Hematopoietic multipotent progenitor cell treated with erythropoietin and hydrocortisone succinate and interleukin-3 and kit ligand, for 17 days (in vitro differentiated cells): ENCODE measurements around the gene ACTL6A.
"Not testable (repeated sequence)": the region's sequence is repeated elsewhere in the genome, so short reads cannot be mapped to it uniquely, and the experiment has no call there.

Experiments used
- DNase-seq: peaks from one replicate; pipeline ENCODE4 v3.0.0-alpha.2; 2015; ENCODE audit warnings: low spot score

The ACTL6A gene

GRCh38 chr3:179562591-179563270, at the start of gene ACTL6A:
Gene ACTL6A, plus strand, starts transcription at chr3:179562926. Its CDS starts 167 bp downstream, at chr3:179563093.
- DNase-seq: peak; percentile 99

GRCh38 chr3:179513862-179514261, 48.9 kb upstream of the ACTL6A start:
- DNase-seq: no peak

DNA sequence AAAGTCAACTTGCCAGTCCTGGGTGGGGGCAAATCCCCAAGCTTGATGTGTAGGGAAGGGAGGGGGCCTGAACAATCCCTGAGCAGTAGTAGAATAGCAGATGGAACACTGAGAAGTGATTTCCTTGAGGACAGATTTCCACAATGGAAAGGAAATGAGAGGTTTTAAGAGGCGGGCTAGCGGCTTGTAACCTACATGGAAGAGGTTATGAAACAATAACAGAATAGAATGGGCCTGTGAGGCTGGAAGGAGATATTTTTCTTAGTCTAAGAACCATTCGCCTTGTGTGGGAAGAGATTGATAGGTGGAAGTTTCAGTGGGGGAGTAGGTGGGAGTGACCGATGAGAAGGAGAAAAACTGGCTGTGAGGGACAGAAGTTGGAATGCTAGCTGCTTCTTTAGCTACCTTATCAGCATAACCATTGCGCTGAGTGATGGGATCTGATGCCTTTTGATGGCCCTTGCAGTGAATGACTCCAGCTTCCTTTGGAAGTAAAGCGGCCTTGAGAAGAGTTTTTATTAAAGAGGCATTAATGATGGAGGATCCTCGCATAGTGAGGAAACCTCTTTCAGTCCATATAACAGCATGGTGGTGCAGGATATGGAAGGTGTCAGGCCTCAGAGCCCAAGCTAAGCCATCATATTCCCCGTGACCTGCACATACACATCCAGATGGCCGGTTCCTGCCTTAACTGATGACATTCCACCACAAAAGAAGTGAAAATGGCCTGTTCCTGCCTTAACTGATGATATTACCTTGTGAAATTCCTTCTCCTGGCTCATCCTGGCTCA, 46.1 kb upstream of the ACTL6A start:
- DNase-seq: not testable (repeated sequence)

DNA sequence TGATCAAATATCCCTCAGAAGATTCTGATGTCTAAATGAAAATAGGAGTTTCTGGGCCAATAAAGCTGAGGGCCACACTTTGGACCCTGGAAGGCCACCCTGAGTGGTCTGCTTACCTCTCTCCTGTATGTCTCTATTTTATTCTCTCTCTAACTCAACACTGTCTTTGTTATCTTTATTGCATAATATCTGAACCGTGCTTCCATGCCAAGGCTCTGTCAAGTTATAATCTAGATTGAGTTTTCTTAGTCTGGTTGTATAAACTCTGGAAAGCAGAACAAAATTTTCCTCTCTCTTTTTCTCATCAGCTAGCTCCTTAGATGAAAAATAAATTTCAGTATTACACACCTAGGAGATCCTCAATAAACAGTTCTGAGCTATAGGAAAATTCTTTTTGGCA, 36.2 kb upstream of the ACTL6A start:
- DNase-seq: no peak

DNA sequence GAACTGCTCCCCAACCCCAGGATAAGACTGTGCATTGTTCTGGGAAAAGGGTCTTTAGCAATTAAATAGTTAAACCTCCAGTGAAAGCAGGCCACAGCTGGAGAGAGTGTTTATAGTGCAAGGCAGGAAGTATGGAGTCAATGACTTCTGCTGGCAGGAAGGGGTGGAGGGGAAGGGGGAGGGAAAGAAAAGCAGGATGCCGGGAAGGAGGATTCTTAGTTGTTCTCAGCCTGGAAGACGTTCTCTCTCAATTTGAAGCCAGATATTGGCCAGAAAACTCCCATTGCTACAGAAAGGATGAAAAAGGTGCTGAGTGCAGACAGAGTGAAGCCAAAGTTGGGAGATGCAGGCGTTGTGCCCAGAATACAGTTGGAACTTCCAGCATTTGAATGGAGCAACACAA, 35.7 kb upstream of the ACTL6A start:
- DNase-seq: no peak

DNA sequence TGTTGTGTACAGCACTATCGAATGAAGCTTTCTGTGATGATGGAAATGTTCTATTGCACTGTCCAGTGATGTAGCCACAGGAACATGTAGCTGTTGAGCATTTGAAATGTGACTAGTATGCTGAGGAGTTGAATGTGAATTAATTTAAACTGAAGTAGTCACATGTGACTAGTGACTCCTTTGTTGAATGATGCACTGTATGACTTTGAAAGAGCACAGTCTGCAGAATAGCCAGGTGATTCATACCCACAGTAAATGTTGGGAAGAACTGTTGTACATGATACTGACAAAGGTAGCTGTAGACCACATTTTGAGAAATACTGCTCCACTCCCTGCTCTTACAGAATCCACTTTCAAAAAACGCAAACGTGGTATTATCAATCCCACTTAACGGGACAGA, 34.0 kb upstream of the ACTL6A start:
- DNase-seq: no peak

- no peak for DNase-seq
Measured at GRCh38 chr3:179531576-179531975, 31.1 kb upstream of the ACTL6A start.

DNA sequence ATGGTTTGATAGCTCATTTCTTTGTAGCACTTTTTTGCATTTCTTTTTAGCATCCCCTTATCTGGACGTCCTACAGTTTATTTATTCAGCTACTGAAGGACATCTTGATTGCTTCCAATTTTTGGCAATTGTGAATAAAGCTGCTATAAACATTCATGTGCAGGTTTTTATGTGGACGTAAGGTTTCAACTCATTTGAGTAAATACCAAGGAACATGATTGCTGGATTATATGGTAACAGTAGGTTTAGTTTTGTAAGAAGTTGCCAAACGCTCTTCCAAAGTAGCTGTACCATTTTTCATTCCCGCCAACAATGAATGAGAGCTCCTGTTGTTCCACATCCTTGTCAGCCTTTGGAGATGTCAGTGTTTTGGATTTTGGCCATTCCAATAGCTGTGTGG, 29.5 kb upstream of the ACTL6A start:
- DNase-seq: no peak

- no peak for DNase-seq
Measured at GRCh38 chr3:179536256-179536655, 26.5 kb upstream of the ACTL6A start.

DNA sequence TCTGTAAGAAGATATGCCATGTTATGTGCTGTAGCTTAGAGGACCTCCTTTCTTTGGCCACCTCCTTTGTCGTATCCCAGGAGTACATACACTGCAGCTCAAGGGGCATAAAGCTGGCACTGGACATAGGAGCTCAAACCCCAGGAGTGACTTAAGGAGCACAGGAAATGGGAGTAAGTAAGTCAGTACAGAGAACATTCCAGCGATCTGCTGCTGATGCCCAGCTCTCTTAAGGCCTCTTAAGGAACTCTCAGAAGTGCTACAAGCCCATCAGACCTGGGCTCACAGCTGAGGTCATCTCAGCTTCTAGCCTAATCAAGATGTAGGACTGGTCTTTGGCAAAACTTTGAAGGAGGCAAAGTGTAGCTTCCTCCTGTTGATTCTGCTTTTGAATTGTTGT, 21.6 kb upstream of the ACTL6A start:
- DNase-seq: no peak

GRCh38 chr3:179541596-179541995, 21.1 kb upstream of the ACTL6A start:
- no peak for DNase-seq

GRCh38 chr3:179542375-179542774, 20.4 kb upstream of the ACTL6A start:
- no peak for DNase-seq

DNA sequence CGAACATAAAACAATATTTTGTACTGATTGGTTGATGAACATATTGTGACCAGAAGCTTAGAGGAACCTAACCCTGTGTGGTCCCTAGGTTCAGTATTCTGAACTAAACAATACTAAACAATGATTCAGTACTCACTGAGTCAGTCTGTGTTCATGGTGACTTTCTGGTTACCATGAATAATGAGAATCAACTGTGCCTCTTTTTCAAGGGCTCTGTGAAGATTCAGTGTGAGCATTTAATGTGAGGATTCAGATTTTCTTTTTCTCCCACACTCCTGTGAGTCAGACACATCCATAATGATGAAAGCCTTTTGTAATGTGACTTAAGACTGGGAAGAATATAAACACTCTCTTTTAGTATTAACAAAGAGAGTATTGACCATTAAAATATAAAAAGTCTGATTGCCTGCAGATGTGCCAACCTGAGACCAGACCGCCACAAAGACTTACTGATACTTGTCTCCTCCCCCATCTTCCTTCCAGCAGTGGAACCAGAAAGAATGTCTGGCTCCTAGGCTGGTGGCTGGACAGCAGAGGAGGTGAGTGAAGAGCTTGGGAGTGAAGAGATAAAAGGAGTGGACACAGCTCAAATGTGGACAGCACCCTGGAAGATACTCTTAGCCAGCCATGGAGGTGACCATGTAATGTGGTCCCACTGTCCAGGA, 17.6 kb upstream of the ACTL6A start:
- DNase-seq: no peak

DNA sequence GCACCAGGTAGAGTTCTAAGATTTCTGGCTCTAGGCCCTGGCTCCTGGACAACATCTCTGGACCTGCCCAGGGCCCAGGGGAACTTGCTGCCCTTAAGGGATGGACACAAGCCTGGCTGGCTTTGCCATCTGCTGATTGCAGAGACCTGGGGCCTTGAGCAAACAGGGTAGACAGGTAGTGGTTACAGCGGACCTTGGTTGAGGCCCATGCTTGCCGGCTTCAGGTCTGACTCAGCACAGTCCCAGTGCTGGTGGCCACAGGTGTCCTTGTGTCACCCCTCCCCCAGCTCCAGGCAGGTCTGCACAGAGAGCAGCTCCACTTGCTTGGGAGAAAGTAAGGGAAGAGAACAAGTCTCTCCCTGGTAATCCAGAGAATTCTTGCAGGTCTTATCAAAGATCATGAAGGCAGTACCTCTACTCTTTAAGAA, 15.9 kb upstream of the ACTL6A start:
- DNase-seq: no peak

DNA sequence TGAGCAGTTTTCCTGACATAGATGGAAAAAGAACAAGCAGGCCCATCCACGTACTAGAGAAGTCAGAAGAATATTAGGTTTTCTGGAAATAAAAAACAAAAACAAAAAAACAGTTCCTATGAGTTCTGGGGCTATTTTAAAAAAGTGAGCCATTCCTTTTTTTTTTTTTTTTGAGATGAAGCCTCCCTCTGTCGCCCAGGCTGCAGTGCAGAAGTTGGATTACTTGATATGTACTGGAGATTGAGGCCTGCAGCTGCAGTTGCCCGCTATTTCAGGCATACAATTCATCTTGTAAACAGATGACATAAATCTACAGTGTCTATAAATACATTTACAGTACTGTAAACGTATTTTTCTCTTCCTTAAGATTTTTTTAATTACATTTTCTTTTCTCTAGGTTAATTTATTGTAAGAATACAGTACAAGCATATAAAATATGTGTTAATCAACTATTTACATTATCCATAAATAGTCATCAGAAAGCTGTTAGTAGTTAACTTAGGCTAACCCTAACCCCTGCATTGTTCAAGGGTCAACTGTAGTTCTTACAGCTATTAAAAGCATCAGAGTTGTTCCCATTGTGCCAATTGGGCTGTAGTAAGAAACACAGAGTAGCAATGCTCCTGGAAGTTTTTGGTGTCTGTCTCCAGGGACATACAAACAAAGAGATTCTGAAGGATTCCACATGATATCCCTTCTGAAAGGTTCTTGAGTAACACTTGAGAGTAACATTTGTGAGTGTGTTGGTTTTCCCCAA, 11.2 kb upstream of the ACTL6A start:
- DNase-seq: no peak

DNA sequence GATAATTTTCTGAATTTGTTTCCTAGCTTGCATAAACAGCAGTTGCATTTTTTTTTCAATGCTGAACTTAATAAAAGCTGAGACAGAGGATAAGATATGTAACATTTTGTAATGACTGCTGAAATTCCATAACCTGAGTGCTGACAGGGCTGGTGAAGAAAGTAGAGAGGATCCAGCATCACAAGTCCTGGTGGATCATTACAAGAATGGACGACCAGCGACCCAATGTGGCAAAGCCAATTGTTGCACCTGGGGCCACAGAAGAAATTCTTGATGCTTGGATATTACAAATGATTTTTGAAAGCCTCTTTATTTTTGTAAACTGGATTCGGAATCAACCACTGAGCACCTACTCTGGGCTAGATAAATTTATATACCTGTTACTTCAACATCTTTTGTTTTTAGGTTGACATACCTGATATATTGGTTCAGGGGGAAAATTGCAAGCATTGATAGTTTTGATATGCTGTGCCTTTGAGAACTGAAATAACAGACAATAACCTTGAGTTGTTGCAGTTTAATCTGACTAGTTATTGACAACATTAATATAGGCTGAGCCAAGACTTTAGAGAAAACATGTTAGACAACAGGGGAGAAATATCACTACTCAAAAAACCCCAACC, 3.9 kb upstream of the ACTL6A start:
- DNase-seq: peak; percentile 49

GRCh38 chr3:179560791-179561190, 1.9 kb upstream of the ACTL6A start:
- DNase-seq: no peak

- peak; percentile 62 for DNase-seq
Measured at GRCh38 chr3:179563271-179563783, 601 bp downstream of the ACTL6A start.

- no peak for DNase-seq
Measured at GRCh38 chr3:179565496-179565895, 2.8 kb downstream of the ACTL6A start.

DNA sequence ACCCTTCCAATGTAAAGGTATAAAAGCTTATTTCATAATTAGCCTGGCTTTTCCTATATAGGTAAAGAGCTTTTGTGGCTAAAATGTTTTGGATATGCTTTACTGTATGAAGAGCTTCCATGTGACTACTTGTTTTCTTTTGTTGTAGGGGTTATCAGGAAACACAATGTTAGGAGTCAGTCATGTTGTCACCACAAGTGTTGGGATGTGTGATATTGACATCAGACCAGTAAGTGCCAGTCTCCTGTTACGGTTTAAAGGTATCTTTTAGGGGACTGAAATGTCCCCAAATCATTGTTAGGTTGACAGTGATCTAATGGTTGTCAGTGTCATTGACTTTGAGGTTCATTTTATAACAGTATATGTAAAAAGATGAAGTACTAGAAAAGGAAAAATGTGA, 18.3 kb downstream of the ACTL6A start:
- DNase-seq: no peak

- no peak for DNase-seq
Measured at GRCh38 chr3:179589143-179589542, 26.4 kb downstream of the ACTL6A start.

DNA sequence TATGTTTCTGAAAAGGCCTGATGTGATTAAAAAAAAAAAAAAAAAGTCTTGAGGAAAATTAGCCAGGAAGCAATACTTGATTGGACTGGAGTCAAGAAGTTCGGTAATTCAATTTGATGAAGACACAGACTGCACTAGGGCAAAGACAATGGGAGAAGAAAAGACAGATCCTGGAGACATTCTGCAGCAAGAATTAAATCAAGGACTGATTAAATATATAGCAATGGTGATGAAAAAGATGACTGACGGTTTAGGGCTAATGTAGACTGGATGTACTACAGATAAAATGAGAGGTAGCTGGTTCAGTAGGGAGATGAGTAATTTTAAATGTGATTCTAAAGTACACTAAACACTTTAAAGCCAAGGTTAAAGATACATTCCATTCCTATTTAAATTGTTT, 27.9 kb downstream of the ACTL6A start:
- DNase-seq: no peak
